ENCODE measurements around the gene SRRM5.

- TF ChIP-seq CTCF (IDR thresholded peaks at IDR 0.05), result no peak
- no peak for TF ChIP-seq POLR2A (IDR thresholded peaks at IDR 0.05)
Observed at GRCh38 chr19:43584484-43584883, 27.4 kb upstream of the SRRM5 start.
